NOMO-1 treated with DMSO at 0.1 percent for 48 hours (cell line): ENCODE data around the gene AP1M2.
"Not testable (repeated sequence)": the region's sequence is repeated elsewhere in the genome, so short reads cannot be mapped to it uniquely, and the experiment has no call there.

Experiments
- DNase-seq: peaks from one replicate; lab custom pipeline; 2025; ENCODE audit not compliant: unreplicated experiment; lab: John Stamatoyannopoulos, UW

Gene AP1M2

DNA sequence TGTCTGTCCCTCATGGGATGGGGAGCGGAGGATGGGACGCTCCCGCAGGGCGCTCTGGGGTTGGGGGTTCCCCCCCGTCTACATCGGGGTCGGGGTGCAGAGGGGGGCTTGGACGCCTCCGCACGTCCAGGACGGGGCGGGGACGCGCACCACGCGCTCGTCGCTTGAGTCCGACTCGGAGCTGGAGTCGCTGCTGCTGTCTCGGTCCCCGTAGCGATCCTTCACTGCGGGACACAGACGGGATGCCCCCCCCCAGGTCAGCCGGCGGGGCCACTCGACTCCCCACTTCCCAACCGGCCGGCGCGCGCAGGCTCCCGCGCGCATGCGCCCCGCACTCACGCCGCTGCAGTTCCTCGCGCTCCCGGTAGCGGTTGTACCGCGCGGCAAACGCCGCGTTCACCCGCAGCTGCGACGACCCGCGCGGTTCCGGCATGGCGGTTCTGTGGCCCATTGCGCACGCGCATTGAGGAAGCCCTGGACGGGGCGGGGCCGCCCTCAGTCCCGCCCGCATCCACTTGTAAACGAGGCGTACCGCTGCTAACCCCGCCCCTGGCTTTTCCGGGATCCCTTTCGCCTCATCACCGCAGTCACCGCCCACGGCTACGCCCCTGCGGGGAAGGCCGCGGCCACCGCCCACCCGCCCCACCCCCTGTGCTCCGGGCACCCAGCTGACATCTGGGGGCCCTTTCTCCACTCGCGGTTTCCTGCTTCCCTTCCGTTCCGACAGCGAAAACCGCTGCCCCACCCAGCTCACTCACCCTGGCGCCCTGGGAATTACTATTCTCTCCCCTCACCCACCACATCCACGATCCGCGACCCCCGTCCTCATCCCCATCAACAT, 21.3 kb downstream of the AP1M2 start, which contains the start of gene KRI1:
Gene KRI1 (minus strand): TSS at position 444 of the 841 bp plus-strand sequence. CDS start 11 bp downstream, at position 433.
- peak; percentile 98 for DNase-seq

DNA sequence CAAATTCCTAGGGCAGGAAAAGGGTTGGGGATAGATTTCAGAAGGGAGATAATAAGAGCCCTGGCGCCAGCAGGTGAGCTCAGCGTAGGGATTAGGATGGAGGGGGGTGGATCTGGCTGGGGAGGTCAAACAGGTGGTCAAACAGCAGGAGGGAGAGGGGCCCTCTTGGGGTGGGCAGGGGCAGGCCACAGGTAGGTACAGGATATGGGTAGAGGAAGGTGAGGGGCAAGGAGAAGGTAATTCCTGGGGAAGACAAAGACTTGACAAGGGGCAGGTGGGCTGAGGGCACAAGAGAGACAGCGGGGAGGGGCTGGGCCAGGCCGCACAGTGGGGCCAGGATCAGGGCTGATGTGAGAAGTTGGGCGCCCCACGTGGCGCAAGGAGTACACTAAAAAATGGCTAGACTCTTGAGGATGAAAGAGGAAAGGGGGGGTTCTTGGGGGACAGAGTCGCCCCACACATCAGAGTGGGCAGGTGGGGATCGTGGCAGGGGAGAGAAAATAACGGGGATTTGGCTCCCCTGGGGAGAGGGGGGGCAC, 22.0 kb downstream of the AP1M2 start:
- peak; percentile 47 for DNase-seq

GRCh38 chr19:10562609-10563008, 24.5 kb downstream of the AP1M2 start:
- no peak for DNase-seq

DNA sequence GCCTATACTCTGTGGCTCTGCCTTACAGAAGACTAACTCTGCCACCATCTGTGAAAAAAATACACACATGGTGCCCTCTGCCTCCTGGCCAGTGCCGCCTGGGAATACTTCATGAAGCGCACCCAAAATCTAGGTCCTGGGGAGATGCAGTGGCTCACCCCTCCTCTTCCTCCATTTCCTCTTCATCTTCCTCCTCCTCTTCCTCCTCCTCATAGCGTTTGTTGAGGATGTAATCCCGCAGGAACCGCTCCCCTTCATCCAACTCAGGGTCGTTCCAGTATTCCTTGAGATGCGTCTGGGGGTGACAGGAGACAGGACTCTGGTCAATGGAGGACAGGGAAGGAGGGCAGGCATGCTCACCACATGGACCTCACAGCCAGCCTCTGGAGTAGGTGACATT, 27.0 kb downstream of the AP1M2 start:
- no peak for DNase-seq

GRCh38 chr19:10557603-10558197, 29.4 kb downstream of the AP1M2 start:
- no peak for DNase-seq

DNA sequence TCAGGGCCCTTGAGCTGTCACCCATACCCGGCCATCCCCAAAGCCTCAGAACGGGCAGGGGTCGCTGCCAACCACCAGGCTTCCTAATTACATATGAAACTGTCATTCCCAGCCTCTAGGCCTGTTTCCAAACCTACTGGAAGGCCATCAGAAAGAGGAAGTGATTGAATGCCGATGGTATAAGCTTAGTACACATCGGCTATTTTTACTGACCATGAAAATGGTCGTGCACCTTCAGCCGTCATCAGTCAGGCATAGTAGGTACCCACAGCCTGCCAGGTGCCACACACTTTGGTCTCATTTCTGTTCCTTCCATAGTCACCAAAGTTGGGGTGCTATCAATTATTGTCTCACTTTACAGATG, 31.5 kb downstream of the AP1M2 start:
- no peak for DNase-seq

- no peak for DNase-seq
These were observed 32.1 kb downstream of the AP1M2 start for GRCh38 chr19:10554760-10555609.

GRCh38 chr19:10553943-10554381, 33.1 kb downstream of the AP1M2 start:
- DNase-seq: no peak

GRCh38 chr19:10553087-10553667, 33.9 kb downstream of the AP1M2 start:
- DNase-seq: no peak

DNA sequence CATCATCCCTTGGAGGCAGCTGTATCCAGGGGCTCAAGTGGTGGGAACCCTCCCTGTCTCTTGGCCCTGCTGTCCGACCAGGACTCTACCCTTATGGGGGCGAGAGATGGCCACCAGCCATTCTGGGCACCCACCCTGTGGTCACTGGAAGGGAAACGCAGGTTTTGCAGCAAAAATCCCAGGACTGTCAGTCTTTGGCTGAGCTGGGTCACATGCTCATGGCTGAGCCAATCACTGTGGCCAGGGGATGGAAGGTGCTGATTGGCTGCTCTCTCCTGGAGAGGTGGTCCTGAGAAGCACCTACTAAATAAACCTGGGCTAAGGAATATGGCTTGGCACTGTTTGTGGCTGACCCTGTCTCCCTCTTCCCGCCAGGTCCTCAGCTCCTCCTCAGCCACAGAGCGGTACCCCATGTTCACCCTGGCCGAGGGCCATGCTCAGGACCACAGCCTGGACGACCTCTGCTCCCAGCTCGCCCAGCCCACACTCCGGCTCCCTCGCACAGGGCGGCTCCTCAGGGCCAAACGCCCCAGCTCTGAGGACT, 34.5 kb downstream of the AP1M2 start:
- DNase-seq: no peak

DNA sequence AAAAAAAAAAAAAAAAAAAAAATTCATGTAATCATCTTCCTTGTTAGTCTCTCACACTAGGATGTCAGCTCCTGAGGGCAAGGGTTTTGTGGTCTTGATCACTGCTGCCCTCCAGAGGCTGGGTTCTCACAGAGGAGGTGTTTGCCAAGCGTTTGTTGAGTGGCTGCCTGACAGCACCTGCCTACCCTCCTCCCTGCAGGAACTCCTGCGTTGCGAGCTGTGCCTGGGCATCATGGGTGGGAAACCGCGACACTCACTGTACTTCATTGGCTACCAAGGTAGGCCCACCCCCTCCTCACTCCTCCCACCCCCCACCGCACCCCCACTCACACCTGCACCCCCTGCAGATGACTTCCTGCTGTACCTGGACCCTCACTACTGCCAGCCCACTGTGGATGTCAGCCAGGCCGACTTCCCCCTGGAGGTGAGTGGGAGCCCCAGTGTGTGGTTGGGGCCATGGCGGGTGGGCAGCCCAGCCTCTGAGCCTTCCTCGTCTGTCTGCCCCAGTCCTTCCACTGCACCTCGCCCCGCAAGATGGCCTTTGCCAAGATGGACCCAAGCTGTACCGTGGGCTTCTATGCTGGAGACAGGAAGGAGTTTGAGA, 35.3 kb downstream of the AP1M2 start:
- DNase-seq: peak; percentile 66

DNA sequence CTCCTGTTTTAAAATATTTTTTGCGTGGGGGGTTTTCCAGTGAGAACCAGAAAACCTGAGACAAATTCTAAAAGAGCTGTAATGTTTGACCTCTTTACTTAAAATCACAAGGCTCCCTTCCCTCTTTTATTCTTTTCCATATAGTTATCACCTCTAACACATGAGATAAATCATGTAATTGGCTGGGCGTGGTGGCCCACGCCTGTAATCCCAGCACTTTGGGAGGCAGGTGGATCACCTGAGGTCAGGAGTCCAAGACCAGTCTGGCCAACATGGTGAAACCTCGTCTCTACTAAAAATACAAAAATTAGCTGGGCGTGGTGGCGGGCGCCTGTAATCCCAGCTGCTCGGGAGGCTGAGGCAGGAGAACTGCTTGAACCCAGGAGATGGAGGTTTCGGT, 36.1 kb downstream of the AP1M2 start:
- DNase-seq: not testable (repeated sequence)

GRCh38 chr19:10550336-10550735, 36.8 kb downstream of the AP1M2 start:
- DNase-seq: no peak

DNA sequence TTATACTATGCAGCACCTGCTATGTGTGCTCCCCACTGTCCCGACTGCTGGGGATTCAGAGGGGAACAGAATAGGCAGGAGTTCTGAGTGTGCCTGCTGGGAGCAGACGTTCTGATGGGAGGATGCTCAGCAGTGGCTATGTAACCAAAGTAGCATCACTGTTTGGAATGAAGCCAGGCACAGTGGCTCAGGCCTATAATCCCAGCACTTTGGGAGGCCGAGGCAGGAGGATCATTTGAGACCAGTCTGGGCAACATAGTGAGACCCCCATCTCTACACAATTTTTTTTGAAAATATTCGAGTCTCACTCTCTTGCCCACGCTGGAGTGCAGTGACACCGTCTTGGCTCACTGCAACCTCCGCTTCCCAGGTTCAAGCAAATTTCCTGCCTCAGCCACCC, 37.4 kb downstream of the AP1M2 start:
- no peak for DNase-seq

DNA sequence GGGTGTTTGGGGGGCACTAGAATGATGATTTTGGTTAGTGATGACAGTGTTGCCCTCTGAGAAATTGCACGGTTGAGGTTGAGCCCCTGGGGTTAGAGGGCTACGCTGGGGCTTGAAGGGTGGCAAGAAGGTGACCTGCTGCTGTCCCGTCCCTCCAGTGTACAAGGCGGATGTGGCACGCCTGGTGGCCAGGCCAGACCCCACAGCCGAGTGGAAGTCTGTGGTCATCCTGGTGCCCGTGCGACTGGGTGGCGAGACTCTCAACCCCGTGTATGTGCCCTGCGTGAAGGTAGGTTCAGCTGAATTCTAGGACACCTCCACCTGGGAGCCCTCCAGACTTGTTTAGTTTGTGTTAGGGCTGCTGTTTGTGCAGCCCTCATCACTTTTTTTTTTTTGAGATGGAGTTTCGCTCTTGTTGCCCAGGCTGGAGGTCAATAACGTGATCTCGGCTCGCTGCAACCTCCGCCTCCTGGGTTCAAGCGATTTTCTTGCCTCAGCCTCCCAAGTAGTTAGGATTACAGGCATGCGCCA, 38.3 kb downstream of the AP1M2 start:
- DNase-seq: no peak

DNA sequence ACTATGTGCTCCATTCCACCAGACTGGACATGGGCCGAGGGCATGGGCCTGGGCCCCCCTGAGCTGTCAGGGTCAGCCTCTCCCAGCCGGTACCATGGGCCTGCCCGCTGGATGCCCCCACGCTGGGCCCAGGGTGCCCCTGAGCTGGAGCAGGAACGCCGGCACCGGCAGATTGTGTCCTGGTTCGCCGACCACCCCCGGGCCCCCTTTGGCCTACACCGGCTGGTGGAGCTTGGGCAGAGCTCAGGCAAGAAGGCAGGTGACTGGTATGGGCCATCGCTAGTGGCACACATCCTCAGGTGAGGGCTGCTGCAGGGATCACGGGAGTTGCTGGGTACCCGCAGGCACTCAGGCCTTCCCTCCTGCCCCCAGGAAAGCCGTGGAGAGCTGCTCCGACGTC, 40.3 kb downstream of the AP1M2 start:
- no peak for DNase-seq

DNA sequence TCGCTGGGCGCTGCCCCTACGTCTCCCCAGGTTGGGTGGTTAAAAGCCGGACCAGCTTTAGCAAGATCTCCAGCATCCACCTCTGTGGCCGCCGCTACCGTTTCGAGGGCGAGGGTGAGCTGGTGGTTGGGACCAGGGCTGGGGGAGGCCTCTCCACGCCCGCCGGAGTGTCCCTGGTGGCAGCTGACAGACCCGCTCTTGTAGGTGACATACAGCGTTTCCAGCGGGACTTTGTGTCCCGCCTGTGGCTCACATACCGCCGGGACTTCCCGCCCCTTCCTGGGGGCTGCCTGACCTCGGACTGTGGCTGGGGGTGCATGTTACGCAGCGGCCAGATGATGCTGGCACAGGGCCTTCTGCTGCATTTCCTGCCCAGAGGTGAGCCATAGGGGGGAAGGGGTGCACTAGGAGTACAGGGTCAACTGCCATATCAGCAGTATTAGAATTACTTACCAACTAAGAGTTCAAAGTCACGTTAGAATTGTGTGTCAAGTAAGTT, 42.3 kb downstream of the AP1M2 start:
- no peak for DNase-seq

DNA sequence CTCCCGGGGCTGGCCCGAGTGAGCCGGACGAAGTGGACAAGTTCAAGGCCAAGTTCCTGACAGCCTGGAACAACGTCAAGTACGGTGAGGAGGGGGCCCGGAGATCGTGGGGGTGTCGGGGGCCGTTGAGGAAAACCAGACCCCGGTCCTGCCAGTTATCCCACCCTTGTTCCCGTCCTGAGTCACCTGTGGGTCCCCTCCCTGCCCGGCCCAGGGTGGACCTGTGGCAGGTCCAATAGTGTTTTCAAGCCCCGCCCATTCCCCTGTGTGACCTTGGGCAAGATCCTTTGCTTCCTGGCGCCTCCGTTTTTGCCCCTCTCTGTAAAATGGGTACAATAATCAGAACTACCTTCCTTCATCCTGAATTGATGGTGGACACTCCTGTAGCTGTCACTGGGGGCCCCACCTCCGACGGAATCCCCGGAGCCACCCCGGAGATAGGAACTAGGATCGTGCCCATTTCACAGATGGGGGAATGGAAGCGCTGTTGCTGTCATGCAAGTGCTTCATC, 42.8 kb downstream of the AP1M2 start:
- DNase-seq: no peak

GRCh38 chr19:10543420-10544241, 43.5 kb downstream of the AP1M2 start, which contains the start of gene ATG4D:
ATG4D (plus strand) TSS chr19:10543904; CDS start chr19:10544091, 187 bp downstream.
- peak; percentile 53 for DNase-seq
